Measurements from ENCODE around the gene MFRP.

- TF ChIP-seq TAF1 (IDR thresholded peaks at IDR 0.05; ENCODE audit: borderline replicate concordance, low read depth, low read length) (no peak), POLR2A (IDR thresholded peaks at IDR 0.05; ENCODE audit: low read depth, low read length) (no peak)
Measured at GRCh38 chr11:119376197-119376847, 29.8 kb upstream of the MFRP start.
